Measurements from ENCODE around the gene DDR1.
"Not testable (repeated sequence)": the region's sequence is repeated elsewhere in the genome, so short reads cannot be mapped to it uniquely, and the experiment has no call there.

Gene DDR1

DNA sequence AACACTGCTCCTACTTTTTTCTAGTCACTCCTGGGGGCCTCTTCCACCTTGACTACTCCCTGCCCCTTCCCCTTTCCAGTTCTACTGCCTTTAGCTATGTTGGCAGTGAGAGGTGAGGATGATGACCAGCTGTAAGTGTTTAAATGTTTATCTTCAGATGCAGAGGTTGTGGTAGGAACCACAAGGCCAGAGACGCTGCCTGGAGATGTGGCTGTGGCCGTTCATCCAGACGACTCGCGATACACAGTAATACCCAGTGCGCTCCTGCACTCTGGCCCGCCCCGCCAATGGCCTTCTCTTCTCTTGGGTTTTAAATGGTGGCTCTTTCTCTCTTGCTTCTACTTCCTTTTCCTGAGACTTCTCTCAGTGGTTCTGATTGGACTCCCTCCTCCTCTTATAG, 34.4 kb downstream of the DDR1 start:
- no peak for DNase-seq (ENCODE audit: low spot score)

GRCh38 chr6:30922447-30922852, 38.1 kb downstream of the DDR1 start:
- DNase-seq (ENCODE audit: low spot score): no peak

- DNase-seq (ENCODE audit: low spot score): not testable (repeated sequence)
Measured at GRCh38 chr6:30924040-30924627, 39.8 kb downstream of the DDR1 start.

GRCh38 chr6:30926644-30927043, 42.3 kb downstream of the DDR1 start:
- no peak for DNase-seq (ENCODE audit: low spot score)

- not testable (repeated sequence) for DNase-seq (ENCODE audit: low spot score)
Measured at GRCh38 chr6:30927080-30927479, 42.8 kb downstream of the DDR1 start.

DNA sequence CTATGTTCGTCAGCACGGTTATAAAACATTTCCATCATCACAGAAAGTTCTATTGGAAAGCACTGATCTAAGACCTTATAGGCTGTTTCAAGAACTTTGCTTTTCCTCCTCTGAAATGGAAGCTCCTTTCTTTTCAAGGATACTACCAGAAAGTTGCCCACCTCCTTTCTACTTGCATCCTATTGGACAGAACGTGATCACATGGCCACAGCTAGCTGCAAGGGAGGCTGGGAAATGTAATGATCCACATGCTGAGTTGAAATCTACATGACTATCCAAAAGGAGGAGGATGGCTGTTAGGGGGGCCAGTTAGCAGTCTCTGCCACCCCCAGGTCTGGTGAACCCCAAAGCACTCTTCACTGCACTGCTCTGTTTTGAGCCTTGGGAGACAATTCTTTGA, 44.4 kb downstream of the DDR1 start:
- DNase-seq (ENCODE audit: low spot score): no peak

DNA sequence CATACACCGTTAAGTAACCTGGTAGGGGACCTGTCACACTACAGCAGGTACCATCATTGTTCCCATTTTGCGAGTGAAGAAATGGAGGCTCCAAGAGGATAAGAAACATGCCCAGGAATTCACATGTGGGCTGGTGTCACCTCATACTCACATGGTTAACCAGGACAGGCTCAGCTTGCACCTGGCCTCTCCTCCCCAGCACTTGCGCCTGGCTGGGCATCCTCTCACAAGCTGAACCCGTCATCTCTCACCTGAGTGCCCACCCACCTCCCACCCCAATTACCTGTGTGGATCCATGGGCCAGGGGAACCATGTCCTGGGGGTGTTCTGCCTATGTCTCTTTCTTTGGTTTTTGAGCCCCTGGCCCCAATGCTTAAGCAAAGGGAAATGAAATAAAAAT, 46.2 kb downstream of the DDR1 start:
- DNase-seq (ENCODE audit: low spot score): no peak

GRCh38 chr6:30931272-30931671, 47.0 kb downstream of the DDR1 start:
- DNase-seq (ENCODE audit: low spot score): no peak

DNA sequence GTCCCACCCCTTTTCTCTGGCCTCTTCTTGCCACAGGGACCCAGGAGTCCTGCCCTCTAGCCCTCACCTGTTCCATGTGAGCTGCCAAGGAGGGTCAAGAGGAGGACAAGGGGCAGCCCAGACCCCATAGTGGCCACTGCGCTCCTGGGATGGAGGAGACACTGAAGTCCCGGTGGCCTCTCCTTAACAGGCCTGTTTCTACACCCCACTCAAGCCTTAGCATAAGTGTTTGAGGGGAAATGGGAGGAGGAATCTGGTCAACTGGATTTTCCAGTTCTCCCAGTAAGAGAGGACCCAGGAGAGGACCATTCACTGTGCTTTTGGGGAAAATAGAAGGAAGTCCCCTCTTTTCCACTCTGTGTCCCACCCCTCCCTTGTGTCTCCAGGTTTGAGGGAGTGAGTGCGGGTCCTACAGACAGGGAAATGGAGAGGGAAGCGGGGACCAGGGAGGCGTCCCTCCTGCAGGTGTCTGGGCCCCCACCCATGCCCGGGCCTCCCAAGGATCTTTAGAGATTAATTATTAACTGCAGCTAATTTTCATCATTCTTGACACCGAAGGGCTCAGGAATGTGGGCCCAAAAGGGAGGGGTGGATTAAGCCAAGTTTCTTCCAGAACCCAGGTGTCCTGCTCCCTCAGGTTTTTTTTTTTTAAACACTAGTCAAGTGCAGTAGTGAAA, 47.8 kb downstream of the DDR1 start, which contains the start of gene SFTA2:
Gene SFTA2 (minus strand): TSS at position 202 of the 677 bp plus-strand sequence. CDS start 74 bp downstream, at position 128.
- no peak for DNase-seq (ENCODE audit: low spot score)

GRCh38 chr6:30932665-30933365, 48.5 kb downstream of the DDR1 start:
- DNase-seq (ENCODE audit: low spot score): no peak

DNA sequence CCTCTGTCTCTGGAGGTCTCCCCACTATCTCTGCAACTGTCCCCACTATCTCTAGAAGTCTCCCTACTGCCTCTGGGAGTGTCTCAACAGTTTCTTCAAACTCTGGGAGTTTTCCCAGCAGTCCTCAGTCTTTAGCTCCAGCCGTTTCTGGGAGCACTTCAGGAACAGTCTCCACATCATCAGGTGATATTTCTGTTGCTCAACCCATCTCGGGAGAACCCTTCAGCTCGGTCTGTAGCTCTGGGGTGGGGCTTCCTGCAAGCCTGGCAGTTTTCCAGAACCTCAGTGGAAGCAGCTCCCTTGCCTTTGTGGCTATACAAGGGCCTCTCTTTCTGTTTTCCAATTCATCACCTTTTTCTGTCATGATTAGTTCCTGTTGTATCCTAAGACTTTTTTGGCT, 50.7 kb downstream of the DDR1 start:
- no peak for DNase-seq (ENCODE audit: low spot score)

GRCh38 chr6:30937265-30937664, 52.9 kb downstream of the DDR1 start:
- DNase-seq (ENCODE audit: low spot score): no peak

DNA sequence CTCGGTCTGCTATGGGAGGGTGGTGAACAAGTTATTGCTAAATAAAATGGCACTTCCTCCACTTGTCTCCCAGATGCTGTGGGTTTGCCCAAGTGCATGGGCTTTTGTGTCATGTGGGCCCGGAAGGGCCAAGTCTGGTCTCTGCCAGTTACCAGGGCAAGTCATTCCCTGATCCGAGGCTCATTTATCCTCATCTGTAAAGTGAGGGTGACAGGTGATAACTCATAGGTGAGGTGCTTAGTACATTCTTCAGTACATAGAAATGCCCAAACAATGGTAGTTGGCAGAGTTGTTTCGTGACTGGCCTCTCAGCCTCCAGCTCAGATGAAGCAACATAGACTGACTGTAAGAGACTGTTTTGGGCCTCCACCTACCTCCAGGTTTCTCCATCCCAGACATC, 54.4 kb downstream of the DDR1 start:
- no peak for DNase-seq (ENCODE audit: low spot score)

DNA sequence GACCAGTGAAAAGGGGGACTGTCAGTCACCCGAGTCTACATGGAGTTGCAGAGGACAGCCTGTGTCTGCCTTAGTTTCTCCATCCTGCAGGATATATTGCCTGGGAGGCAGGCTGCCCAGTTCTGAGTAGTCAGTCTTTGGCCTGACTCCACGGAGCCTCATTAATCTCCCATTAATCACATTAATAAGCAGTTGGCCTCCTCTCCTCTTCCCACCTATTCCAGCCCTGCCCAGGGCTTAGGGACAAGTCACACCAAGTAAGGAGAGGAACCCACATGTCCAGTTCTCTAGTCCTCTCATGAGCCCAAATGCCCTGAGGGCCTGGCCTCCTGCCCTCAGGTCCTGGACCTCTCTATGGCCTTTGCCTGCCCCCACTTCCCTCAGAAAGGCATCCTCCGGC, 55.2 kb downstream of the DDR1 start:
- no peak for DNase-seq (ENCODE audit: low spot score)

- DNase-seq (ENCODE audit: low spot score): no peak
Measured at GRCh38 chr6:30940361-30940986, 56.2 kb downstream of the DDR1 start, which contains the start of gene MUCL3. MUCL3 (plus strand) TSS chr6:30940973; CDS start chr6:30941000, 27 bp downstream.

GRCh38 chr6:30942338-30943060, 58.2 kb downstream of the DDR1 start:
- DNase-seq (ENCODE audit: low spot score): no peak

DNA sequence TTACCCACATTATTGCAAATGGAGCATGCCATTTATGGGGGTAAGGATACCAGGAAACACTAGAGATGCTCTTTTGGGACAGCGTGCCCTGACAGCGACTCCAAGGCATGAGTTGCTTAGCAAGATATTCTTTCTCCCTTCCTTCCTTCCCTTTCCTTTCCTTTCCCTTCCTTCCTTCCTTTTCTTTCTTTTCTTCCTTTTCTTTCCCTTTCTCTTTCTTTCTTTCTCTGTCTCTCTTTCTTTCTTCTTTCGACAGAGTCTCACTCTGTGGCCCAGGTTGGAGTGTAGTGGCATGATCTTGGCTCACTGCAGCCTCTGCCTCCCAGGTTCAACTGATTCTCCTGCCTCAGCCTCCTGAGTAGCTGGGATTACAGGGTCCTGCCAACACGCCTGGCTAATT, 59.7 kb downstream of the DDR1 start:
- DNase-seq (ENCODE audit: low spot score): no peak

- no peak for DNase-seq (ENCODE audit: low spot score)
Measured at GRCh38 chr6:30945281-30945680, 61.0 kb downstream of the DDR1 start.

DNA sequence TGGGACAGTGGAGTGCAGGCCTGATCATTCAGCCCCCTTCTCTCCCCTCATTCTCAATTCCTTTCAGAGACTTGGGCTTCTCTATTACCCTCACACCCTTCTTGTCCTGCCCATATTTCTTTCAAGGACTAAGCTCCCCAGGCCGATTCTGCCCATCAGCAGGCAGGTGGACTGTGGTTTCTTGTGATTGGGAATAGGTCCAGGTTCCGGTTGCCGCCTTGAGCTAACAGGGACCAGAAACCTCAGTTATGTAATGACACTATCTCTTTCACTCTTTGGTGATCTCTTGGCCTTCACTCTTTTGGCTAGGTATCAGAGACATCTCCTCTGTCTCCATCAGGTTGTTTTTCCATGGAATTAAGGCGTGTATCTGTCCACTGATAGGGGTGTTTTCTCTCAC, 62.9 kb downstream of the DDR1 start:
- no peak for DNase-seq (ENCODE audit: low spot score)

DNA sequence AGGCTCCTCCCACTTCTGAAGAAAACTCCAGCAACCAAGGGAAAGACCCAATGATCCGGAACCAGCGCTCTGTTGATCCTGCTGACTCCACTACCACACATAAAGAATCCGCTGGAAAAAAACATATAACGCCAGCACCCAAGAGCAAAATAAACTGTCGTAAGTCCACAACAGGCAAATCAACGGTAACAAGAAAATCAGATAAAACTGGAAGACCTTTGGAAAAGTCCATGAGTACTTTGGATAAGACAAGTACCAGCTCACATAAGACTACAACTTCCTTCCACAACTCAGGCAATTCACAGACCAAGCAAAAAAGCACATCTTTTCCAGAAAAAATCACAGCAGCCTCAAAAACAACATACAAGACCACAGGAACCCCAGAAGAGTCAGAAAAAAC, 64.5 kb downstream of the DDR1 start:
- no peak for DNase-seq (ENCODE audit: low spot score)
